Measurements from ENCODE around the gene IL36G. TPM values are rescaled to one million over a fixed set of nuclear protein-coding genes. Genes with fewer than 3 reads are reported as not detected.

The IL36G gene
- total and polyA plus RNA-seq, 4 donors = 0.18 to 0.29 (median 0.28) TPM; not detected in 1

DNA sequence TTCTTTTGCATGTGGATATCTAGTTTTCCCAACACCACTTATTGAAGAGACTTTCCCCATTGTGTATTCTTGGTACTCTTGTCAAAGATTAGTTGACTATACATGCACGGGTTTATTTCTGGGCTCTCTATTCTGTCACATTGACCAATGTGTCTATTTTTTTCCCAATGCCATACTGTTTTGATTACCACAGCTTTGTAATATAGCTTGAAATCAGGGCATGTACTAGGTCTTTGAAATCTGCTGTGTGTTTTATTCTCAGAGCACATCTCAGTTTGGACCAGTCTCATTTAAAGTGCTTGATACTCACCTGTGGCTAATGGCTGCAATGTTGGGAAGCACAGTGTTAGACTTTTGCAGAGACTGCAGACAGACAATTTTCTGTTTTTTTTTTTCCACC, 32.8 kb upstream of the IL36G start:
- H3K36me3 ChIP-seq (ENCODE audit: control insufficient read depth, insufficient read depth, low read length) = no peaks in the 10 kb centered on the region
- H3K4me3 ChIP-seq (ENCODE audit: low read depth, low read length) = no peak overlapping the region
- no peaks in the 10 kb centered on the region for H3K27me3 ChIP-seq (ENCODE audit: control insufficient read depth, insufficient read depth, low read length)
- H3K27ac ChIP-seq (ENCODE audit: low read depth, low read length) = no peak overlapping the region
- H3K4me1 ChIP-seq (ENCODE audit: control insufficient read depth, insufficient read depth, low read length) = no peaks in the 10 kb centered on the region
- no CpG with 5 or more reads among the region's 1 CpG for WGBS (ENCODE audit: insufficient coverage)
- peaks cover 6% of the 10 kb centered on the region for H3K9me3 ChIP-seq (ENCODE audit: control insufficient read depth, insufficient read depth, low read length)
- DNase-seq (ENCODE audit: low read depth in 4 of 6, low spot score in 6 of 6) = no peak

DNA sequence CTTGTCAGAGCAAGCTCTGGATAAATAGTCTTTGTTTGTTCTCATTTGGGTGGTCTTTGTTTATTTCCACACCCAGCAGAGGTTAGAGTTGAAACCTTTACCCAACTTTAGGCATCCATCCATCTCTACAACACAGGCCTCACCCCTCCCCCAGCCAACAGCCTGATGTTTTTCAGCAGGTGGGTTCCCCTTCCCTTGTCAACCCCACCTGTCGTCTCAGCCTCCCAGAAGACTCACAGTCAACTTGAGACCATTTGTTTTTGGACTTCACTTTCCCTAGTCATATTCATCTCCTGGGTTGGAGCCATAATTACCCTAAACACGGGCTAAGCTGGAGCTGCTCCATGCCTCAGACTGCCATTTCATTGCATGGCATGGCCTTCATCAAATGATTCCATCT, 31.7 kb upstream of the IL36G start:
- WGBS (ENCODE audit: insufficient coverage) = 76% methylated on average over 2 of the region's 2 CpGs
- H3K27me3 ChIP-seq (ENCODE audit: control insufficient read depth, insufficient read depth, low read length) = no peaks in the 10 kb centered on the region
- no peak overlapping the region for H3K4me3 ChIP-seq (ENCODE audit: low read depth, low read length)
- no peaks in the 10 kb centered on the region for H3K36me3 ChIP-seq (ENCODE audit: control insufficient read depth, insufficient read depth, low read length)
- H3K27ac ChIP-seq (ENCODE audit: low read depth, low read length) = no peak overlapping the region
- no peak for DNase-seq (ENCODE audit: low read depth in 4 of 6, low spot score in 6 of 6)
- no peaks in the 10 kb centered on the region for H3K4me1 ChIP-seq (ENCODE audit: control insufficient read depth, insufficient read depth, low read length)
- H3K9me3 ChIP-seq (ENCODE audit: control insufficient read depth, insufficient read depth, low read length) = peaks cover 6% of the 10 kb centered on the region

DNA sequence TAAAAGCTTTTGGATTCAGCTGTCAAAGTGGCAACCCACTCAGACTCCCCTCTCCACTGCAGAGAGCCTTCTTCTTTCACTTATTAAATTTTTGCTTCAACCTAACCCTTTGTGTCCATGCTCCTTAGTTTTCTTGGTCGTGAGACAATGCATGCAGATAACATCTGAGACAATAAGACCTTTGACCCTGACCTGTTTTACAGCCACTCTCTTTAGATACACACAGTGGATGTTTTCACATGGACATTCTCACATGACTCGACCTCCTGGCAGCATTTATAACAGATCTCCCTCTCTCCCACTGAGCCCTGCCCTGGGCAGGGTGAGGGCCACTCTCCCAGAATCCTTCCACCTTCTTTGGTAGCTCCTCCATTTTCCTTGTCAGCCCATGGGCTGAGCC, 30.4 kb upstream of the IL36G start:
- no peak for DNase-seq (ENCODE audit: low read depth in 4 of 6, low spot score in 6 of 6)
- Histone ChIP-seq H3K9me3 (ENCODE audit: control insufficient read depth, insufficient read depth, low read length) (peaks cover 6% of the 10 kb centered on the region), H3K4me3 (ENCODE audit: low read depth, low read length) (no peak overlapping the region), H3K36me3 (ENCODE audit: control insufficient read depth, insufficient read depth, low read length) (no peaks in the 10 kb centered on the region), H3K27ac (ENCODE audit: low read depth, low read length) (no peak overlapping the region), H3K4me1 (ENCODE audit: control insufficient read depth, insufficient read depth, low read length) (no peaks in the 10 kb centered on the region), H3K27me3 (ENCODE audit: control insufficient read depth, insufficient read depth, low read length) (no peaks in the 10 kb centered on the region)
- 35% methylated on average over 2 of the region's 2 CpGs for WGBS (ENCODE audit: insufficient coverage)

DNA sequence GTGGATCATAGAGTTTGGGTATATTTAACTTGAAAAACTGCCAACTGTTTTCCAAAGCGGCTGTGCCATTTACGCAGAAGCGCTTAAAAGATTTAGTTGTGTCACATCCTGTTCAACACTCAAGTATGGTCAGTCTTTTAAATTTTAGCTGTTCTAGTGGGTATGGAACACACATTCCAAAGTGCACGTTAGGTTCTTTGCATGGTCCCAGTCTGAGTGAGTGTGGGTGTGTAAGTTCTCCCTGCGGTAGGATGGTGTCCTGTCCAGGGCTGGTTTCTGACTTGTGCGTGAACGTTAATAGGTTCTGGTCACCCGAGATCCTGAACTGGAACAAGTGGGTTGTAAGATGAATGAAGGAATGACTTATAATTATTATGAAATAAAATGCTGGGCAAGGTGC, 28.4 kb upstream of the IL36G start:
- H3K27me3 ChIP-seq (ENCODE audit: control insufficient read depth, insufficient read depth, low read length) = no peaks in the 10 kb centered on the region
- no peak for DNase-seq (ENCODE audit: low read depth in 4 of 6, low spot score in 6 of 6)
- H3K36me3 ChIP-seq (ENCODE audit: control insufficient read depth, insufficient read depth, low read length) = no peaks in the 10 kb centered on the region
- 81% methylated on average over 8 of the region's 8 CpGs for WGBS (ENCODE audit: insufficient coverage)
- H3K9me3 ChIP-seq (ENCODE audit: control insufficient read depth, insufficient read depth, low read length) = peaks cover 6% of the 10 kb centered on the region
- no peak overlapping the region for H3K4me3 ChIP-seq (ENCODE audit: low read depth, low read length)
- H3K4me1 ChIP-seq (ENCODE audit: control insufficient read depth, insufficient read depth, low read length) = no peaks in the 10 kb centered on the region
- no peak overlapping the region for H3K27ac ChIP-seq (ENCODE audit: low read depth, low read length)

DNA sequence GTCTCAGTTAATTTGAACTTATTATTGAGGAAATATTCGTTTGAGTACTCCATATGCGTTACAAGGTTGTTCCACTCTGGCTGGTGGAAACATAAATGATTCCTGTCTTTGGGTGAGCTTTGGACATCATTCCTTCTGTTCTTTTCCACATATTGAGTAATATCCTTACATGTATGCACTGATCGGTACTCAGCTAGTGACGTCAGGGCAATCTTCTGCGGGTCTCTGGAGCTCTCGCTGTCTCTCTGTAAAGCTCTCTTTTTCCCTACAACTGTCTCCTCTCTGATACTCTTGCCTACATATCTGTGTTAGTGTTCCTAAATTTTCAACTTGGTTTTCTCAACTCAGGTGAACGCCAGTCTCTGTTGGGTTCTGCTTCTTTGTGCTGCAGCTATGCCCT, 23.4 kb upstream of the IL36G start:
- 88% methylated on average over 6 of the region's 7 CpGs for whole genome bisulfite sequencing (ENCODE audit: insufficient coverage)
- Histone ChIP-seq H3K4me1 (ENCODE audit: control insufficient read depth, insufficient read depth, low read length) (no peaks in the 10 kb centered on the region), H3K36me3 (ENCODE audit: control insufficient read depth, insufficient read depth, low read length) (no peaks in the 10 kb centered on the region), H3K9me3 (ENCODE audit: control insufficient read depth, insufficient read depth, low read length) (no peaks in the 10 kb centered on the region), H3K4me3 (ENCODE audit: low read depth, low read length) (no peak overlapping the region), H3K27ac (ENCODE audit: low read depth, low read length) (no peak overlapping the region), H3K27me3 (ENCODE audit: control insufficient read depth, insufficient read depth, low read length) (no peaks in the 10 kb centered on the region)
- DNase-seq (ENCODE audit: low read depth in 4 of 6, low spot score in 6 of 6) = no peak

DNA sequence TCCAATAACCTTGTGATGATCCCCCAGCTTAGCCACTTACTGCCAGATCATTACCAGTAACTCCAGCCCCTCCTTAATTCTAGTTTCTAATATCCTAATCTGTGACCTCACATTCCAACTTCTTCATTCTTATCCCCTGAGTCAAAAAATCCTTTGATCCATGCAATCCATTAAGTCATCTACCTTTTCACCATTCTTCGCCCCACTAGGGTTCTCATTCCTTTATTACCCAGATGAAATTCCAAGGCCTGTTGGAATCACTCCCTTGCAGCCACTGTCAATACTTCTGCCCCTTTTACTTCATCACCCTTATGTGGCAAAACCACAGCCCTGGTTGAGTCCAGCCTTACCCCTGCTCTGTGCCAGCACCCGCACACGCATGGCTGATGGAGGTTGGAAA, 20.3 kb upstream of the IL36G start:
- no peaks in the 10 kb centered on the region for H3K9me3 ChIP-seq (ENCODE audit: control insufficient read depth, insufficient read depth, low read length)
- H3K27ac ChIP-seq (ENCODE audit: low read depth, low read length) = no peak overlapping the region
- WGBS (ENCODE audit: insufficient coverage) = 97% methylated on average over 3 of the region's 3 CpGs
- no peak for DNase-seq (ENCODE audit: low read depth in 4 of 6, low spot score in 6 of 6)
- H3K4me3 ChIP-seq (ENCODE audit: low read depth, low read length) = no peak overlapping the region
- no peaks in the 10 kb centered on the region for H3K27me3 ChIP-seq (ENCODE audit: control insufficient read depth, insufficient read depth, low read length)
- no peaks in the 10 kb centered on the region for H3K4me1 ChIP-seq (ENCODE audit: control insufficient read depth, insufficient read depth, low read length)
- H3K36me3 ChIP-seq (ENCODE audit: control insufficient read depth, insufficient read depth, low read length) = no peaks in the 10 kb centered on the region

DNA sequence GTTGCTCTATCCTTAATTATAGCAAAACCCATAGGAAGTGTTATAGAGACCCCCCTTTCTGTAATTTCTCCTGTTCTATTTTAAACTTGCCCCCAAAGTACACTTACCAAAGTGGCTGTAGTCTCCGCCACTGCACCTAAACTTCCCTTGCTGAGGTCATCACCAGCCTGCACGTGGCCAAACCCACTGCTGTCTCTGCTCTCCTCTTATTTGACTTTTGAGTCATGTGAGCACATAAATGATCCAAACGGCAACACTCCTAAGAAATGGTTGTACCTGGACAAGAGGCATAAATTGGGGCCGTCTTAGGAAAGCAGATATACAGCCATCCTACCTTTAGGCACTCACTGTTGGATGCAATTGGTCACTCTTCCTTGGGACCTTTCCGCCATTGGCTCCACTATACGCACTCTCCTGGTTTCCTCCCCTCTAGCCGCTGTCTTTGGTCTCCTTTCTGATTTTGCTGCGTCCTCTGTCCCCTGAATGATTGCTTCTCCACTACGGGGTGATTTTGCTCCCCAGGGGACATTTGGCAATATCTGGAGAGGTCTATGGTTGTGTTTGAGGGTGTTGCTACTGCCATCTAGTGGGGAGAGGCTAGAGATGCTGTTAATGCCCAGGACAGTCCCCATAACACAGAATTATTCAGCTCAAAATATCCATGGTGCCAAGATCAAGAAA, 19.2 kb upstream of the IL36G start:
- H3K27me3 ChIP-seq (ENCODE audit: control insufficient read depth, insufficient read depth, low read length) = no peaks in the 10 kb centered on the region
- H3K9me3 ChIP-seq (ENCODE audit: control insufficient read depth, insufficient read depth, low read length) = no peaks in the 10 kb centered on the region
- DNase-seq (ENCODE audit: low read depth in 4 of 6, low spot score in 6 of 6) = peak in 5 of 6 donors; percentile 22 to 90 (median 35)
- no peak overlapping the region for H3K27ac ChIP-seq (ENCODE audit: low read depth, low read length)
- H3K4me1 ChIP-seq (ENCODE audit: control insufficient read depth, insufficient read depth, low read length) = no peaks in the 10 kb centered on the region
- WGBS (ENCODE audit: insufficient coverage) = 91% methylated on average over 3 of the region's 9 CpGs
- no peaks in the 10 kb centered on the region for H3K36me3 ChIP-seq (ENCODE audit: control insufficient read depth, insufficient read depth, low read length)
- no peak overlapping the region for H3K4me3 ChIP-seq (ENCODE audit: low read depth, low read length)

DNA sequence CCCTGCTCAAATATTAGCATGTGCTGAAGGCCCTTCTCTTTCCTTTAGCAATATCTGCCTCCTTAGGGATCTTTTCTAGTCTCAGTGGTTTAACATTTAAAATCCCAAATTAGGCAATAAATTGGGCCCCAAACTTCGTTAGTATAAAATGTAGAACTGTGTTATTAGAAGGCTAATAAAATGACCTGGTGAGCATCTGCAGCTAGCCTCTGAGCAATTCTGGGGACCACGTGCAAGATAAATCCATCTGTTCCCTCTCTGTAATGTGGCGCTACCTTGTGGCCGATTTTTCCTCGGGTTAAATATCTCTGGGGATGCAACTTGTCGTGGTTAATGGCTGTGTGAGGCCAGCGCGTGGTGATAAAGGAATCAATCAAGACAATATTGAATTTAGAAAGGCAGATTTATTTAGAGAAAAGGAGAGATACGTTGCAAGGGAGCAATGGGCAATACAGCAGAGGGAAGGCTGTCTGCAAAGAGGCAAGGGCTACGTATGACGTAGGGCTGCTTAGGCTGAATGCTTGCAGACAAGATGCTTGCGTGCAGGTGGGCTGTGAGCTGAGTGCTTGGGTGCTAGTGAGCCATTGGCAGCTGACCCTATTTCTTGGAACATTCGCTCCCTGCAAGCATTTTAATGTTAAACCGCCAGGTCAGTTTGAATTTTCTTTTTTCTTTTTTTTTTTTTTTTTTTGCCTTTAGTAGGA, 18.5 kb upstream of the IL36G start:
- H3K27me3 ChIP-seq (ENCODE audit: control insufficient read depth, insufficient read depth, low read length) = no peaks in the 10 kb centered on the region
- H3K27ac ChIP-seq (ENCODE audit: low read depth, low read length) = no peak overlapping the region
- no peak overlapping the region for H3K4me3 ChIP-seq (ENCODE audit: low read depth, low read length)
- DNase-seq (ENCODE audit: low read depth in 4 of 6, low spot score in 6 of 6) = peak in 2 of 6 donors; percentile 10 to 71
- WGBS (ENCODE audit: insufficient coverage) = 45% methylated on average over 11 of the region's 14 CpGs
- no peaks in the 10 kb centered on the region for H3K4me1 ChIP-seq (ENCODE audit: control insufficient read depth, insufficient read depth, low read length)
- no peaks in the 10 kb centered on the region for H3K9me3 ChIP-seq (ENCODE audit: control insufficient read depth, insufficient read depth, low read length)
- no peaks in the 10 kb centered on the region for H3K36me3 ChIP-seq (ENCODE audit: control insufficient read depth, insufficient read depth, low read length)

DNA sequence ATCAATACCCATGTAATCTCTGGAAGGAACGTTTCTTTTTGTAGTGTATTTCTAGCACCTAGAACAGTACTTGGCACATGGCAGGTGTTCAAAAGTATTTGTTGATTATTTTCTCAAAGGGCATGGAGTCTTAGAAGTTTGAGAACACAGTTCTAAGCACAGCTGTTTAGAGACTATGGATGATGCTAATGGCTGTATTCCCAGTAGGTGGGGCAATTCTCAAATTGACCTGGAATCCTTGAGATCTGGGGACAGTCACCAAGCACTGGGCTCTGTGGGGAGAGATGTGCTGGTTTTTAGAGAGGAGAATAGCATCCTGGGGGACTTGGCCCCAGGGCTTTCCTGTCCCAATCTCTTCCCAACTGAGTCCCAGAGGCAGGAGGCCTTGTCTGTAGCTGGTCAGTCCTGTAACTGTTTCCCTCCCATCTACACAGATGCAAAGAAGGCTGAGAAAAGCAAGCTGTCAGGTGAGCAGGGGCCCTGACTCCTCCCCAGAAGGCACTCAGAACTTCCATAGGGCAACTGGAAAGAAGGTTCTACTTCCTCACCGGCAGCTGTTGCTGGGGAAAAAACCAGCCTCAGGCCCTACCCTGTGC, 17.5 kb upstream of the IL36G start:
- DNase-seq (ENCODE audit: low read depth in 4 of 6, low spot score in 6 of 6) = no peak
- 100% methylated on average over 1 of the region's 2 CpGs for WGBS (ENCODE audit: insufficient coverage)
- no peak overlapping the region for H3K4me3 ChIP-seq (ENCODE audit: low read depth, low read length)

More for the DNA sequence above, 17.5 kb upstream of the IL36G start:
- Histone ChIP-seq H3K4me1 (ENCODE audit: control insufficient read depth, insufficient read depth, low read length) (no peaks in the 10 kb centered on the region), H3K27ac (ENCODE audit: low read depth, low read length) (no peak overlapping the region), H3K9me3 (ENCODE audit: control insufficient read depth, insufficient read depth, low read length) (no peaks in the 10 kb centered on the region), H3K27me3 (ENCODE audit: control insufficient read depth, insufficient read depth, low read length) (no peaks in the 10 kb centered on the region), H3K36me3 (ENCODE audit: control insufficient read depth, insufficient read depth, low read length) (no peaks in the 10 kb centered on the region)

Measured in spinal cord (tissue), 10 donors.